ENCODE measurements around the gene BAG1.

GRCh38 chr9:33260372-33260771, 4.1 kb downstream of the BAG1 start:
- TF ChIP-seq CTCF (IDR thresholded peaks at IDR 0.05; ENCODE audit: low read length) = no peak
- TF ChIP-seq EZH2 (IDR thresholded peaks at IDR 0.05; ENCODE audit: borderline replicate concordance, low read length) = no peak

Data from OCI-LY1 (cell line).